Upper lobe of left lung (tissue), 4 donors: ENCODE measurements around the gene KCNJ16.

Source experiments
- POLR2A ChIP-seq, 4 donors: fragments of 450-650 bp; IDR thresholded peaks; one replicate each; pipeline ENCODE4 v1.5.1; 2016 to 2017; ENCODE audit warnings: antibody characterized with exemption in 4 of 4, mild to moderate bottlenecking in 2 of 4
- TF ChIP-seq, protein P1 (sequence below), 6 experiments: fragments of 450-650 bp in 4 of 6; fragments of 200-600 bp in 2 of 6; sonication (generic) in 2 of 6; IDR thresholded peaks; one replicate each; pipeline ENCODE4 v1.5.1; 2016 to 2019; ENCODE audit warnings: antibody characterized with exemption in 6 of 6

DNA sequence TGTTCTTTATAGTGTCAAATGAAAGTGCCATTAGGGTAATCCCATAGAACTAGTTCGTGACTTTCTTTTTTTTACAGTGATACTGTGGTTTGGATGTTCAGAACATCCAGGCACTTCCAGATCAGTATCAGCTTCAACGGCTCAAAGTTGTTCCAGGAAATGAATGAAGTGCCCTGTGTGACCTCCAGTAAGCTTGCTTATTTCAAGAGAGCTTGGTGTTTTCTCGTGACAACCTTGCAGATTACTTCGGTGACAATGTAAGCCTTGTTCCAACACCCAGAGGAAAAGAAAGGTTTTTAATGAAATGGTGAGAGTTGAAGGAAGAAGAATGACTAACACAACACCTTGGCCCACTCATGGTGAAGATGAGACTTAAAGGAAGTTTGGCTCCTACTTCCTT, 16.0 kb upstream of the KCNJ16 start:
- TF ChIP-seq, protein P1, sequence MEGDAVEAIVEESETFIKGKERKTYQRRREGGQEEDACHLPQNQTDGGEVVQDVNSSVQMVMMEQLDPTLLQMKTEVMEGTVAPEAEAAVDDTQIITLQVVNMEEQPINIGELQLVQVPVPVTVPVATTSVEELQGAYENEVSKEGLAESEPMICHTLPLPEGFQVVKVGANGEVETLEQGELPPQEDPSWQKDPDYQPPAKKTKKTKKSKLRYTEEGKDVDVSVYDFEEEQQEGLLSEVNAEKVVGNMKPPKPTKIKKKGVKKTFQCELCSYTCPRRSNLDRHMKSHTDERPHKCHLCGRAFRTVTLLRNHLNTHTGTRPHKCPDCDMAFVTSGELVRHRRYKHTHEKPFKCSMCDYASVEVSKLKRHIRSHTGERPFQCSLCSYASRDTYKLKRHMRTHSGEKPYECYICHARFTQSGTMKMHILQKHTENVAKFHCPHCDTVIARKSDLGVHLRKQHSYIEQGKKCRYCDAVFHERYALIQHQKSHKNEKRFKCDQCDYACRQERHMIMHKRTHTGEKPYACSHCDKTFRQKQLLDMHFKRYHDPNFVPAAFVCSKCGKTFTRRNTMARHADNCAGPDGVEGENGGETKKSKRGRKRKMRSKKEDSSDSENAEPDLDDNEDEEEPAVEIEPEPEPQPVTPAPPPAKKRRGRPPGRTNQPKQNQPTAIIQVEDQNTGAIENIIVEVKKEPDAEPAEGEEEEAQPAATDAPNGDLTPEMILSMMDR (IDR thresholded peaks at IDR 0.05) = no peak
- no peak for TF ChIP-seq POLR2A (IDR thresholded peaks at IDR 0.05)
